ENCODE results near the gene SH2B2.

Gene SH2B2

GRCh38 chr7:102268635-102269034 is 18.0 kb upstream of the SH2B2 start:
- DNase-seq, result no peak

GRCh38 chr7:102270178-102270887 is 16.3 kb upstream of the SH2B2 start:
- no peak for DNase-seq

- DNase-seq, result no peak
Observed at GRCh38 chr7:102271158-102271798, 15.4 kb upstream of the SH2B2 start.

- DNase-seq, result peak; percentile 32
Observed at GRCh38 chr7:102272075-102272916, 14.4 kb upstream of the SH2B2 start.

GRCh38 chr7:102272917-102273748 is 13.5 kb upstream of the SH2B2 start:
- DNase-seq, result no peak

- no peak for DNase-seq
Observed at GRCh38 chr7:102273749-102274712, 12.6 kb upstream of the SH2B2 start.

- DNase-seq, result no peak
Observed at GRCh38 chr7:102275123-102275703, 11.5 kb upstream of the SH2B2 start.

GRCh38 chr7:102277901-102278300 is 8.8 kb upstream of the SH2B2 start:
- no peak for DNase-seq

GRCh38 chr7:102279537-102280400 is 6.9 kb upstream of the SH2B2 start:
- DNase-seq, result no peak

GRCh38 chr7:102280521-102280920 is 6.1 kb upstream of the SH2B2 start:
- DNase-seq, result no peak

GRCh38 chr7:102281785-102282184 is 4.9 kb upstream of the SH2B2 start:
- DNase-seq, result no peak

- no peak for DNase-seq
Observed at GRCh38 chr7:102282465-102283362, 4.0 kb upstream of the SH2B2 start.

- no peak for DNase-seq
Observed at GRCh38 chr7:102283477-102284189, 3.0 kb upstream of the SH2B2 start.

- DNase-seq, result no peak
Observed at GRCh38 chr7:102284399-102284798, 2.3 kb upstream of the SH2B2 start.

- no peak for DNase-seq
Observed at GRCh38 chr7:102284891-102285539, 1.7 kb upstream of the SH2B2 start.

- DNase-seq, result no peak
Observed at GRCh38 chr7:102285540-102286236, 980 bp upstream of the SH2B2 start.
